Measurements from ENCODE around the gene KCNK18. TPM values are rescaled to one million over a fixed set of nuclear protein-coding genes. Genes with fewer than 3 reads are reported as not detected.

The KCNK18 gene
- total and polyA plus RNA-seq, 2 of the 8 experiments (the other 6 are each of a cell fraction or from before 2014, with no cell fraction given), result not detected

DNA sequence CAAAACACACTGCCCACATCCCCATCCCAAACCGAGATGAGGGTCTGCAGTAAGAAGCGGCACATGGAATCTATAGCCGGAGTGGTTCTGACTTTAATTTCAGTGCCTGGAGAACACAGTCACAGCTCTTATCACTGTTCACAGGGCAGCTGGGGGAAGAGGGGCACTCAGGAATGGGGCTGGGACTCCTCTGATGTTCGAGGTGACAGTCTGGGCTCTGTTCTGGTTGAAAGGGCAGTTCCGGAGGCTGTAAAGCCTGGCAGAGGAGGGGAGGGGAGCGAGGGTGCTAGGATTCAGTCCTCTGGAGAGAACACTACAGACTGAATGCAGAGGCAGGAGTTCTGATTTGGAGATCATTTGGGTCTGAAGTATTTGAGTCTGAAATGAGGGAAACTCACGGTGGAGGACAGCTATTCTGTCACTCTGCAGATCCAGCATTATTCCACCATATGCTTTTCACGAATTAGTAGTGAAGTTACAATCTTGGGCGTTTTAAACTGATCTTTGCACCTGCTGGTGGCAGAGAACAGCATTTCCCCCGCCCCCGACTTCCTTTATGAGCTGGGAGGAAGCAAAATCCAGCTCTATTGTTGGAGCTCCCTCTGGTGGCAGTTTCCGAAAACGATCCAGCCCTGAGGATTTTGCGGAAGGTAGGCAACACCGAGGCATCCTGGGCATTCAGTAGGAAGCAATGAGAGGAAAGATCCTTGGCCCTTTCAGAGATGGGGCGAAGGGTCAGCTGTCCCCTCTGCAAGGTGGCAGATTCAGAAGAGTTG is 22.7 kb upstream of the KCNK18 start (continued):
- TF ChIP-seq SIN3A (conservative IDR thresholded peaks at IDR 0.05 in 1 of 2, IDR thresholded peaks at IDR 0.05 in 1 of 2; ENCODE audit: low read depth in 1 of 2, low read length in 2 of 2) (peak in 1 of 2 experiments; percentile 55; a peak in 1 of 4 replicates), RBBP5 (IDR thresholded peaks at IDR 0.05; ENCODE audit: borderline replicate concordance, low read depth, low read length) (0 out of 2 replicates have a peak, but pooled peaks have one; percentile 32), CTBP2 (IDR thresholded peaks at IDR 0.05; ENCODE audit: borderline replicate concordance, insufficient read depth, insufficient read length, low read length) (no peak), TAF1 (IDR thresholded peaks at IDR 0.05; ENCODE audit: low read depth, low read length) (no peak), SIRT6 (IDR thresholded peaks at IDR 0.05; ENCODE audit: low read length) (no peak)

All from H1 (cell line).